ENCODE results near the gene GIMAP7.

DNA sequence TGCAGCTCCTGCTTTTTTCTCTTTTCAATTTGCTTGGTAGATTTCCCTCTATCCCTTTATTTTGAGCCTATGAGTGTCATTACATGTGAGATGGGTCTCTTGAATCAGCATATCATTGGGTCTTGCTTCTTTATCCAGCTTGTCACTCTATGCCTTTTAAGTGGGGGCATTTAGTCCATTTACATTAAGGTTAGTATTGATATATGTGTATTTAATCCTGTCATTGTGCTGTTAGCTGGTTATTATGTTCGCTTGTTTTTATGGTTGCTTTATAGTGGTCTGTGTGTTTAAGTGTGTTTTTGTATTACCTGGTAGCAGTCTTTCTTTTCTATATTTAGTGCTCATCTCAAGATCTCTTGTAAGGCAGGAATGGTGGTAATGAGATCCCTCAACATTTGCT lies 17.0 kb downstream of the GIMAP7 start:
- TF ChIP-seq, protein P1, sequence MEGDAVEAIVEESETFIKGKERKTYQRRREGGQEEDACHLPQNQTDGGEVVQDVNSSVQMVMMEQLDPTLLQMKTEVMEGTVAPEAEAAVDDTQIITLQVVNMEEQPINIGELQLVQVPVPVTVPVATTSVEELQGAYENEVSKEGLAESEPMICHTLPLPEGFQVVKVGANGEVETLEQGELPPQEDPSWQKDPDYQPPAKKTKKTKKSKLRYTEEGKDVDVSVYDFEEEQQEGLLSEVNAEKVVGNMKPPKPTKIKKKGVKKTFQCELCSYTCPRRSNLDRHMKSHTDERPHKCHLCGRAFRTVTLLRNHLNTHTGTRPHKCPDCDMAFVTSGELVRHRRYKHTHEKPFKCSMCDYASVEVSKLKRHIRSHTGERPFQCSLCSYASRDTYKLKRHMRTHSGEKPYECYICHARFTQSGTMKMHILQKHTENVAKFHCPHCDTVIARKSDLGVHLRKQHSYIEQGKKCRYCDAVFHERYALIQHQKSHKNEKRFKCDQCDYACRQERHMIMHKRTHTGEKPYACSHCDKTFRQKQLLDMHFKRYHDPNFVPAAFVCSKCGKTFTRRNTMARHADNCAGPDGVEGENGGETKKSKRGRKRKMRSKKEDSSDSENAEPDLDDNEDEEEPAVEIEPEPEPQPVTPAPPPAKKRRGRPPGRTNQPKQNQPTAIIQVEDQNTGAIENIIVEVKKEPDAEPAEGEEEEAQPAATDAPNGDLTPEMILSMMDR (IDR thresholded peaks at IDR 0.05) = no peak
- TF ChIP-seq EZH2phosphoT487 (IDR thresholded peaks at IDR 0.05) = no peak

All from neural progenitor cell (in vitro differentiated cells).